HepG2 (cell line): ENCODE data around the gene TMEM214. TPM values are rescaled to one million over a fixed set of nuclear protein-coding genes. Genes with fewer than 3 reads are reported as not detected.

ENCODE experiments used
- CENPBD1 ChIP-seq: sonication (generic); formaldehyde crosslinking; IDR thresholded peaks from 2 replicates; pipeline ENCODE4 v1.8.0; 2022; ENCODE audit warnings: missing genetic modification reagents, low read depth, mild to moderate bottlenecking, borderline replicate concordance
- CREB3 ChIP-seq: sonication (generic); formaldehyde crosslinking; IDR thresholded peaks from 2 replicates; pipeline ENCODE4 v1.5.0; 2020; ENCODE audit warnings: missing genetic modification reagents
- ERF ChIP-seq: IDR thresholded peaks from 2 replicates; pipeline ENCODE4 v1.6.1; 2018; ENCODE audit warnings: missing biosample characterization, missing genetic modification reagents
- FOXJ3 ChIP-seq: sonication (generic); formaldehyde crosslinking; IDR thresholded peaks from 2 replicates; pipeline ENCODE4 v1.4.0; 2020; ENCODE audit warnings: missing genetic modification reagents, mild to moderate bottlenecking, borderline replicate concordance
- HOXA9 ChIP-seq: sonication (generic); formaldehyde crosslinking; IDR thresholded peaks from 2 replicates; pipeline ENCODE4 v1.8.1; 2022; ENCODE audit warnings: missing genetic modification reagents, mild to moderate bottlenecking, moderate library complexity, borderline replicate concordance
- KDM3A ChIP-seq: IDR thresholded peaks from 2 replicates; pipeline ENCODE4 v1.6.1; 2018; ENCODE audit warnings: low read depth, missing compliant biosample characterization
- POLR2A ChIP-seq, 2 experiments: IDR thresholded peaks; 2 replicates each; pipeline ENCODE4 v1.6.1; 2011; ENCODE audit warnings: low read depth in 2 of 2, low read length in 2 of 2, mild to moderate bottlenecking in 1 of 2, moderate library complexity in 1 of 2; ENCODE audit not compliant: insufficient read depth in 1 of 2
- POLR2G ChIP-seq: fragments of 200-400 bp; formaldehyde crosslinking; IDR thresholded peaks from 2 replicates; pipeline ENCODE4 v1.6.1; 2018; ENCODE audit warnings: mild to moderate bottlenecking, low read depth, low read length, moderate library complexity
- SMAD1 ChIP-seq: sonication (generic); formaldehyde crosslinking; IDR thresholded peaks from 2 replicates; pipeline ENCODE4 v1.4.0; 2020; ENCODE audit warnings: missing genetic modification reagents, low read depth, mild to moderate bottlenecking, borderline replicate concordance
- SOX13 ChIP-seq, 3 experiments: fragments of 450-650 bp in 1 of 3; sonication (generic) in 1 of 3; formaldehyde crosslinking in 1 of 3; IDR thresholded peaks in 2 of 3; conservative IDR thresholded peaks in 1 of 3; 2 replicates each; pipeline versions ENCODE4 v1.5.0 to v1.6.1; 2016 to 2020; ENCODE audit warnings: antibody characterized with exemption in 1 of 3, mild to moderate bottlenecking in 1 of 3, missing compliant biosample characterization in 1 of 3, missing genetic modification reagents in 1 of 3, moderate library complexity in 1 of 3
- SRSF1 ChIP-seq: fragments of 200-400 bp; formaldehyde crosslinking; optimal IDR thresholded peaks from 2 replicates; pipeline ENCODE3; 2017; ENCODE audit warnings: mild to moderate bottlenecking, low read depth, low read length, moderate library complexity
- TBP ChIP-seq: sonication (generic); formaldehyde crosslinking; IDR thresholded peaks from 2 replicates; pipeline ENCODE4 v1.5.0; 2020; ENCODE audit warnings: missing genetic modification reagents
- ZBTB20 ChIP-seq: sonication (generic); formaldehyde crosslinking; IDR thresholded peaks from 2 replicates; pipeline ENCODE4 v1.8.1; 2023; ENCODE audit warnings: missing genetic modification reagents, low read depth, mild to moderate bottlenecking, borderline replicate concordance
- ZBTB43 ChIP-seq: sonication (generic); formaldehyde crosslinking; conservative IDR thresholded peaks from 2 replicates; pipeline ENCODE4 v1.4.0; 2020; ENCODE audit warnings: missing genetic modification reagents
- ZFP36L2 ChIP-seq: sonication (generic); formaldehyde crosslinking; IDR thresholded peaks from 2 replicates; pipeline ENCODE4 v1.4.0; 2020; ENCODE audit warnings: missing genetic modification reagents
- ZNF350 ChIP-seq: sonication (generic); formaldehyde crosslinking; IDR thresholded peaks from 2 replicates; pipeline ENCODE4 v1.4.0; 2020; ENCODE audit warnings: mild to moderate bottlenecking, low read depth, missing genetic modification reagents, borderline replicate concordance
- ZNF430 ChIP-seq: sonication (generic); formaldehyde crosslinking; IDR thresholded peaks from 2 replicates; pipeline ENCODE4 v1.9.0; 2021; ENCODE audit warnings: mild to moderate bottlenecking, missing genetic modification reagents
- ZNF446 ChIP-seq: sonication (generic); formaldehyde crosslinking; IDR thresholded peaks from 2 replicates; pipeline ENCODE4 v1.5.0; 2020; ENCODE audit warnings: mild to moderate bottlenecking, missing genetic modification reagents
- ZNF609 ChIP-seq: sonication (generic); formaldehyde crosslinking; IDR thresholded peaks from 2 replicates; pipeline ENCODE4 v1.4.0; 2020; ENCODE audit warnings: mild to moderate bottlenecking, missing genetic modification reagents, borderline replicate concordance
- polyA plus RNA-seq, 8 experiments: library from polyadenylated mRNA; depleted of rRNA in 3 of 8; stranded (reverse) in 7 of 8; unstranded in 1 of 8; fragments of >200 nt; fragmentation: Illumina TruSeq in 4 of 8; extraction: Trizol in 4 of 8; gene quantifications; 2 replicates each; pipeline versions ENCODE4 v1.2.1 to v1.2.3, GENCODE V29; 2011 to 2016; ENCODE audit warnings: low read depth in 4 of 8, missing spikeins in 1 of 8, mixed read lengths in 1 of 8; ENCODE audit not compliant: insufficient read depth in 1 of 8
- total RNA-seq, 5 experiments: library from RNA; depleted of rRNA; stranded (reverse); fragments of >200 nt; fragmentation: Illumina TruSeq; extraction: Trizol; gene quantifications; 2 replicates each; pipeline ENCODE4 v1.2.3, GENCODE V29; 2016; ENCODE audit warnings: low read depth in 1 of 5

TMEM214 gene
- total and polyA plus RNA-seq, 2 of the 13 experiments (the other 11 are each of a cell fraction or from before 2014, with no cell fraction given), result 58.3 to 132 TPM

GRCh38 chr2:27086724-27087593 is 54.2 kb downstream of the TMEM214 start, which contains the start of gene KHK (continued):
- TF ChIP-seq CENPBD1 (CRISPR knock-in tag), result no peak
- 0 out of 2 replicates have a peak, but pooled peaks have one; percentile 46 for TF ChIP-seq TBP (CRISPR knock-in tag)
- TF ChIP-seq ERF (CRISPR knock-in tag), result peak; percentile 11; the same call in 1 of the 2 replicates
- TF ChIP-seq ZBTB20 (CRISPR knock-in tag), result no peak; the same call in 1 of the 2 replicates
- TF ChIP-seq POLR2A (IDR thresholded peaks at IDR 0.05; ENCODE audit: insufficient read depth in 1 of 2, low read depth in 2 of 2, low read length in 2 of 2), result peak in 1 of 2 experiments; percentile 61; a peak in 1 of 4 replicates
- peak; percentile 68; the same call in 1 of the 2 replicates for TF ChIP-seq ZBTB43 (CRISPR knock-in tag)
- peak; percentile 75 for TF ChIP-seq ZNF350 (CRISPR knock-in tag)
- TF ChIP-seq ZNF609 (CRISPR knock-in tag), result peak; percentile 28; the same call in 1 of the 2 replicates
- TF ChIP-seq SRSF1, result peak; percentile 77
- TF ChIP-seq FOXJ3 (CRISPR knock-in tag), result no peak
- 0 out of 2 replicates have a peak, but pooled peaks have one; percentile 23 for TF ChIP-seq KDM3A (CRISPR knock-in tag)
- TF ChIP-seq SOX13 (IDR thresholded peaks at IDR 0.05), result no peak
- TF ChIP-seq SOX13 (CRISPR knock-in tag; conservative IDR thresholded peaks at IDR 0.05 in 1 of 2, IDR thresholded peaks at IDR 0.05 in 1 of 2), result no peak
- no peak for TF ChIP-seq ZFP36L2 (CRISPR knock-in tag)
- TF ChIP-seq HOXA9 (CRISPR knock-in tag), result 0 out of 2 replicates have a peak, but pooled peaks have one; percentile 54
- TF ChIP-seq SMAD1, result peak; percentile 39; the same call in 1 of the 2 replicates
- TF ChIP-seq POLR2G, result peak; percentile 68
- TF ChIP-seq CREB3 (CRISPR knock-in tag), result no peak
- TF ChIP-seq ZNF446 (CRISPR knock-in tag), result peak; percentile 54
- TF ChIP-seq ZNF430 (CRISPR knock-in tag), result peak; percentile 83; the same call in 1 of the 2 replicates
